ENCODE results near the gene LRRC52.

The LRRC52 gene

DNA sequence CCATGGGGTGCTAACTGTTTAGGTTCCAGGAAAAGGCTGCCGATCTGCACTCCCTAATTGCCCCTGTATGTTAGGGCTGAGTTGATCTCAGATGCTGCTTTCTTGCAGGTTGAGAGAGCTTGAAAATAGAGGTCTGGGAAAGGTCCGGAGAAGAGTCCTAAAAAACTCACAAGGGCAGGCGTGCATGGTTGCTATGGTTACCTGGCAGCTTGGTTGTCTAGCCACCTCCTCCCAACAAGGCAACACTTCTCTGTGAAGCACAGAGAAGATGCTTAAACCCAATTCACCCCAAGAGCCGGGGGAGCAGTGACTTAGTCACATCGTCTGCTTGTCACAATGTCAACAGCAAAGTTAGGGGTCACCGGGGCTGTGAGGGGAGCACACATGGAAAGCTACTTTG is 31.0 kb upstream of the LRRC52 start:
- H3K9ac ChIP-seq (ENCODE audit: low read length in 5 of 5), result no peak overlapping the region
- no peaks in the 10 kb centered on the region for H3K9me3 ChIP-seq (ENCODE audit: control insufficient read depth in 5 of 5, low read length in 5 of 5)
- H3K27ac ChIP-seq (ENCODE audit: low read depth, low read length), result no peak overlapping the region
- H3K4me3 ChIP-seq (ENCODE audit: low read depth in 1 of 5, low read length in 5 of 5), result no peak overlapping the region
- H3K4me1 ChIP-seq (ENCODE audit: control insufficient read depth in 5 of 5, insufficient read depth in 5 of 5, low read length in 5 of 5), result no peaks in the 10 kb centered on the region
- no peaks in the 10 kb centered on the region for H3K36me3 ChIP-seq (ENCODE audit: control insufficient read depth in 5 of 5, insufficient read depth in 5 of 5, low read length in 5 of 5)
- H3K27me3 ChIP-seq (ENCODE audit: control insufficient read depth in 5 of 5, insufficient read depth in 4 of 5, low read length in 5 of 5), result peaks cover 0 to 3% (median 0%) of the 10 kb centered on the region in 5 donors

DNA sequence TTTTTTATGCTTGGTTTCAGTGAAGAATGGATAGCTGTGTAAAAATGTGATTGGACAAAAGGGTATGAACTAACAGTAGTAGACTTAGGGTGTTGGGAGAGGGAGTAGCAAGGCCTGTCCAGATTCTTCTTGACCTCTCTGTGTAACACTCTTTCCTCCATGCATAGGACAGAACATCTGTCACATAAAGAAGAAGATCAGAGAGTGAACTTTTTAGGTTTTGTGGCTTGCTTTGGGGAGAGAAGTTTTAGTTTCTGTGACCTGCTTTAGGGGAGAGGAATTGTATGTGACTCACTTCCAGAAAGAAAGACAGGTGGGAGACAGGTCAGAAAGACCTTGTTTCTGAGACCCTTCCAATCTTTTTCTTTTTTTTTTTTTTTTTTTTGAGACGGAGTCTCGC is 27.3 kb upstream of the LRRC52 start:
- H3K9ac ChIP-seq (ENCODE audit: low read length in 5 of 5), result no peak overlapping the region
- no peak overlapping the region for H3K27ac ChIP-seq (ENCODE audit: low read depth, low read length)
- H3K36me3 ChIP-seq (ENCODE audit: control insufficient read depth in 5 of 5, insufficient read depth in 5 of 5, low read length in 5 of 5), result no peaks in the 10 kb centered on the region
- H3K4me3 ChIP-seq (ENCODE audit: low read depth in 1 of 5, low read length in 5 of 5), result no peak overlapping the region
- peaks cover 0 to 8% (median 4%) of the 10 kb centered on the region in 5 donors for H3K9me3 ChIP-seq (ENCODE audit: control insufficient read depth in 5 of 5, low read length in 5 of 5)
- H3K4me1 ChIP-seq (ENCODE audit: control insufficient read depth in 5 of 5, insufficient read depth in 5 of 5, low read length in 5 of 5), result no peaks in the 10 kb centered on the region
- peaks cover 0 to 3% (median 0%) of the 10 kb centered on the region in 5 donors for H3K27me3 ChIP-seq (ENCODE audit: control insufficient read depth in 5 of 5, insufficient read depth in 4 of 5, low read length in 5 of 5)

DNA sequence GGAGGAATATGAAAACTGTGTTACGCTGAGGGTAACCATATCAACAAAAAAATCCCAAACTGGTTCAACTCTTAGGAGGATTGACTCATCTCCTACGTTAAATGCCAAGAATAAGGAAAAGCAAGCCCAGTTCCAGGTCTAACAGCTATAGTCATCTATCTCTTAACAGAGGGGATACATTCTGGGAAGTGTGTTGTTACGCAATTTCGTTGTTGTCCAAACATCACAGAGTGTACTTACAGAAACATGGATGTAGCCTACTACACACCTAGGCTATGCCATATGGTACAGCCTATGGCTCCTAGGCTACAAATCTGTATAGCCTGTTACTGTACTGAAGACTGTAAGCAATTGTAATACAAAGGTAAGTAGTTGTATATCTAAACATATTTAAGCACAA is 23.2 kb upstream of the LRRC52 start:
- no peaks in the 10 kb centered on the region for H3K4me1 ChIP-seq (ENCODE audit: control insufficient read depth in 5 of 5, insufficient read depth in 5 of 5, low read length in 5 of 5)
- H3K36me3 ChIP-seq (ENCODE audit: control insufficient read depth in 5 of 5, insufficient read depth in 5 of 5, low read length in 5 of 5), result no peaks in the 10 kb centered on the region
- H3K9ac ChIP-seq (ENCODE audit: low read length in 5 of 5), result no peak overlapping the region
- H3K27me3 ChIP-seq (ENCODE audit: control insufficient read depth in 5 of 5, insufficient read depth in 4 of 5, low read length in 5 of 5), result peaks cover 0 to 3% (median 0%) of the 10 kb centered on the region in 5 donors
- peaks cover 0 to 20% (median 10%) of the 10 kb centered on the region in 5 donors for H3K9me3 ChIP-seq (ENCODE audit: control insufficient read depth in 5 of 5, low read length in 5 of 5)
- no peak overlapping the region for H3K4me3 ChIP-seq (ENCODE audit: low read depth in 1 of 5, low read length in 5 of 5)
- no peak overlapping the region for H3K27ac ChIP-seq (ENCODE audit: low read depth, low read length)

DNA sequence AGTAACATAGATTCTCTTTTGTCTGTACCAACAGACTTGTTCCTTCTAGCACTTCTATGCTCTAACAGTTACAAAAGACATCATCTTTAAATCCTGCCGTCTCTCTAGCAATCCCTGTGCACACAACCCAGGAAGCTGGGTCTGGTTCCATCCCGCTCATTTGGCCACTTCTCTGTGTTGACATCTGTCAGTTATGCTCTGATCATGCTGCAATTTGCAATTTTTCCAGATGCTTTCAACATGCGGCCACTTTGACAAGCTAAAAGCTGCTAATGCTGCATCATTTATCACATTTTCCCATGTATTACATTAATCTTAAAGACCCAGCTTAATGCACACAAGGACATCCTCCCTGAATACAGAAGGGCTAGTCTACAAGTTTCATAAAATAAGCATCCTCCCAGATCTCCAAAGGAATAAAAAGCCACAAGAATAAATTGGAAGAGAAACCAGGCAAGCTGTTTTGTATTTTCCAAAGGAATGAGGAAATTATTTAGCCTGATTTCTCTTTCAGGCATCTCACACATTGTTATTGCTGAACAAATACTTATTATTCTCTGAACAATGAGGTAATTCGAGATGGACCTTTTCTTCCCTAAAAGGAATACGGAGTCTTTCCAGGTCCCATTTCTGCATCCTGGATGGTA is 19.0 kb upstream of the LRRC52 start:
- H3K9ac ChIP-seq (ENCODE audit: low read length in 5 of 5), result no peak overlapping the region
- H3K27ac ChIP-seq (ENCODE audit: low read depth, low read length), result no peak overlapping the region
- peaks cover 0 to 4% (median 0%) of the 10 kb centered on the region in 5 donors for H3K27me3 ChIP-seq (ENCODE audit: control insufficient read depth in 5 of 5, insufficient read depth in 4 of 5, low read length in 5 of 5)
- peaks cover 0 to 20% (median 10%) of the 10 kb centered on the region in 5 donors for H3K9me3 ChIP-seq (ENCODE audit: control insufficient read depth in 5 of 5, low read length in 5 of 5)
- H3K4me3 ChIP-seq (ENCODE audit: low read depth in 1 of 5, low read length in 5 of 5), result no peak overlapping the region
- no peaks in the 10 kb centered on the region for H3K36me3 ChIP-seq (ENCODE audit: control insufficient read depth in 5 of 5, insufficient read depth in 5 of 5, low read length in 5 of 5)
- no peaks in the 10 kb centered on the region for H3K4me1 ChIP-seq (ENCODE audit: control insufficient read depth in 5 of 5, insufficient read depth in 5 of 5, low read length in 5 of 5)

DNA sequence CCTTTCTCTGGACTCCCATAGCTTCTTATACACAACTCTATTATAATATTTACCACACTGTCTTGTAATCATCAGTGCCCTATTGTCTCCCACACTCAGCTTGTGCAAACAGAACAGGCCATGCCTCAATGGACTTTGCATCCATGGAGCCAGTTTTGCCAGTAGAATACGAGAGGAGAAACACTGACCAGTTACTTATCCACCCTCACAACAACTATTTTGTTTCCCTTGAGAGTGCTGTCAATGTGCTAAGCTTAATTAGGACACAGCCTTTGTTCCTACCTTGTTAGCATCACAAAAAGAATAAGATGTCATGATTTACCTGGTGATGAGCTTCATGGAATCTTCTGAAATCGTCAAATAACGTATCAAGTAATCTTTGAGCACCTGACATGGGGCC is 18.1 kb upstream of the LRRC52 start:
- Histone ChIP-seq H3K27ac (ENCODE audit: low read depth, low read length) (no peak overlapping the region), H3K9me3 (ENCODE audit: control insufficient read depth in 5 of 5, low read length in 5 of 5) (peaks cover 0 to 18% (median 10%) of the 10 kb centered on the region in 5 donors), H3K4me3 (ENCODE audit: low read depth in 1 of 5, low read length in 5 of 5) (no peak overlapping the region), H3K4me1 (ENCODE audit: control insufficient read depth in 5 of 5, insufficient read depth in 5 of 5, low read length in 5 of 5) (peaks cover 0 to 2% (median under 1%) of the 10 kb centered on the region in 5 donors), H3K9ac (ENCODE audit: low read length in 5 of 5) (no peak overlapping the region), H3K36me3 (ENCODE audit: control insufficient read depth in 5 of 5, insufficient read depth in 5 of 5, low read length in 5 of 5) (no peaks in the 10 kb centered on the region), H3K27me3 (ENCODE audit: control insufficient read depth in 5 of 5, insufficient read depth in 4 of 5, low read length in 5 of 5) (peaks cover 0 to 4% (median 0%) of the 10 kb centered on the region in 5 donors)

DNA sequence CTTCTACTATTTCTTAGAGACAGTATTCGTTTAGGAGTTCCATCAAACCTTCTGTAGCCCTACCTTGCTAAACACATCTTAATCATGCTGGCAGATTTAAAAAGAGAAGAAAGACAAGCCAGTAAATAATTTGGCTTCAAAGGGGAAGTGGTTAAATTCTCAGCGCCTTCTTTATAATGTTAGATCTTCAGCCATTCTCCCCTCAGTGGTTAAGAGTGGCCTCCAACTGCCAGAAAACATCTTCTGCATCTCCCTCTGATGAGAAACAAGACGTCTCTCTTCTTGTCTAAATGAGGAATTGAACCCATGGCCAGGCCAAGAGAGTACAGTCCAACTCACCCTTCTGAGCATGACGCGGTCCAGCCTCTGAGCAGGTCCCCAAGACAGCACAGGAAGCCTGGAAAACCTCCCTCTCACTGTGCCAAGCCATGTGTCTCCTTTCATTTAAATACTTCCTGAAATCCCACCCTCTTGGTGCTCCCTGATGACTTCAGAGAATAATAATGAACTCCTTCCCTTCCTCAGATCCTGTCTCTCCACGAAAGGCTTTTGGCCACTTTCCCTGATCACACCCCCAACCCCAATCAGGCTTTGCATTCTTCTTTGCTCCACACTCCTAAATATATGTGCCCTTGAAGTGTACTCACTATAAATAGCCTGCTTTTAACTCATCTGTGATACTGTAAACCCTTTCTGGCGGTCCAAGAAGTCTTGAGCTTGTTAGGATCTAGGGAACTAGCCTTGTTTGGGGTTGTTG is 16.4 kb upstream of the LRRC52 start:
- Histone ChIP-seq H3K9ac (ENCODE audit: low read length in 5 of 5) (no peak overlapping the region), H3K4me3 (ENCODE audit: low read depth in 1 of 5, low read length in 5 of 5) (no peak overlapping the region), H3K27ac (ENCODE audit: low read depth, low read length) (no peak overlapping the region), H3K27me3 (ENCODE audit: control insufficient read depth in 5 of 5, insufficient read depth in 4 of 5, low read length in 5 of 5) (peaks cover 0 to 4% (median 0%) of the 10 kb centered on the region in 5 donors), H3K36me3 (ENCODE audit: control insufficient read depth in 5 of 5, insufficient read depth in 5 of 5, low read length in 5 of 5) (no peaks in the 10 kb centered on the region), H3K4me1 (ENCODE audit: control insufficient read depth in 5 of 5, insufficient read depth in 5 of 5, low read length in 5 of 5) (peaks cover 0 to 10% (median 6%) of the 10 kb centered on the region in 5 donors), H3K9me3 (ENCODE audit: control insufficient read depth in 5 of 5, low read length in 5 of 5) (peaks cover 0 to 5% (median 2%) of the 10 kb centered on the region in 5 donors)

DNA sequence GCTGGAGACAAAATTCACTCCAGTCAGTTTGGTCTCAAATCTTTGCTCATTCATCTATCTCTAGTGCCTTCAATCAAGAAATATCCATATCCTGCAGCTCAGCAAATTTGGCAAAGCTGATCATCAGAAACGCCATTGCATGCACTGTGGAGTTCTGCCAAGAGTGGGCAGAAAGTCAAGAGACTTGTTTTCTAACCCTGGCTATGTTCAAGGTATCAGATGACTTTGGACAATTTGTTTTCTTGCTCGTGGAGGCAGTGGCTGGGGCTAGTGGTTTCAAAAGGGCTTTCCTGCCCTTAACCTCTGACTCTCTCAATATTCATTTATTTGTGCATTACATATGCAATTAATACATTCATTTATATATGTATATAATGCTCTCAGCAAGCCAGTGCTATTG is 12.8 kb upstream of the LRRC52 start:
- no peak overlapping the region for H3K4me3 ChIP-seq (ENCODE audit: low read depth in 1 of 5, low read length in 5 of 5)
- no peak overlapping the region for H3K27ac ChIP-seq (ENCODE audit: low read depth, low read length)
- H3K9ac ChIP-seq (ENCODE audit: low read length in 5 of 5), result no peak overlapping the region
- H3K4me1 ChIP-seq (ENCODE audit: control insufficient read depth in 5 of 5, insufficient read depth in 5 of 5, low read length in 5 of 5), result peaks cover 0 to 13% (median 6%) of the 10 kb centered on the region in 5 donors
- no peaks in the 10 kb centered on the region for H3K9me3 ChIP-seq (ENCODE audit: control insufficient read depth in 5 of 5, low read length in 5 of 5)
- H3K27me3 ChIP-seq (ENCODE audit: control insufficient read depth in 5 of 5, insufficient read depth in 4 of 5, low read length in 5 of 5), result no peaks in the 10 kb centered on the region
- H3K36me3 ChIP-seq (ENCODE audit: control insufficient read depth in 5 of 5, insufficient read depth in 5 of 5, low read length in 5 of 5), result no peaks in the 10 kb centered on the region

DNA sequence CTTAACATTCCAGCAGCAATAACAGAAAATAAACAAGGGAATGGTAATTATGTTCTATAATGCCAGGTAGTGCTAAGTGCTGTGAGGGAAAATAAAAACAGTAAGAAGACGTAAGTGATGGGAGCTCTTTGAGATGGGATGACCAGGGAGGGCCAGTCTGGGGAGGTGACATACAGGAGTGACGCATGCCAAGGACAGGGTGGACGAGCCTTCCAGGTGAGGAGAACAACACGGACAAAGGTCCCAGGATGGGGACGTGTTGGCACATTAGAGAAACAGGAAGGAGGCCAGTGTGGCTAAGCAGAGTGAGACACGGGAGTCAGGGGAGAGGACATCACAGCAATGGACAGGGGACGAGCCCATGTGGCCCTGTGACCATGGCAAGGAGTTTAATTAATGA is 11.7 kb upstream of the LRRC52 start:
- Histone ChIP-seq H3K4me3 (ENCODE audit: low read depth in 1 of 5, low read length in 5 of 5) (no peak overlapping the region), H3K27ac (ENCODE audit: low read depth, low read length) (no peak overlapping the region), H3K4me1 (ENCODE audit: control insufficient read depth in 5 of 5, insufficient read depth in 5 of 5, low read length in 5 of 5) (peaks cover 0 to 13% (median 6%) of the 10 kb centered on the region in 5 donors), H3K36me3 (ENCODE audit: control insufficient read depth in 5 of 5, insufficient read depth in 5 of 5, low read length in 5 of 5) (no peaks in the 10 kb centered on the region), H3K9me3 (ENCODE audit: control insufficient read depth in 5 of 5, low read length in 5 of 5) (no peaks in the 10 kb centered on the region), H3K27me3 (ENCODE audit: control insufficient read depth in 5 of 5, insufficient read depth in 4 of 5, low read length in 5 of 5) (no peaks in the 10 kb centered on the region), H3K9ac (ENCODE audit: low read length in 5 of 5) (no peak overlapping the region)

DNA sequence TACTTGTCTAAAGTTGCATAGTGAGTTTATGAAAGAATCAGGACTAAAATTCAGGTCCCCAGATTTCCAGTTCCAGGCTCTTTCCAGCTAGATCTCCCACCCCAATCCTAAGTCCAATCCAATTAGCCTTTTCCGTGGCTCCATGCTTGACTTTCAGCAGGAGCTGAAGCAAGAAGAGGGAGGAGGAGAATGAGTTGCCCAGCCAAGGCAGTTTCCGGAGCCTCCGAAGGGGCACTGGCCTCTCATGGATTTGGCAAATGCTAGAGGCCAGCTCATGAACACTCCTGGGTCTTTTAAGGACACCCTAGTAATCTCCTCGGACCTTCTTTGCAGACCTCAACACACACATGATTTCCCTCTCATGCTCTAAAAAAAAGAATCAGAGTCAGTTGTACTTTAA is 10.5 kb upstream of the LRRC52 start:
- H3K27me3 ChIP-seq (ENCODE audit: control insufficient read depth in 5 of 5, insufficient read depth in 4 of 5, low read length in 5 of 5), result no peaks in the 10 kb centered on the region
- H3K9me3 ChIP-seq (ENCODE audit: control insufficient read depth in 5 of 5, low read length in 5 of 5), result no peaks in the 10 kb centered on the region
- H3K4me1 ChIP-seq (ENCODE audit: control insufficient read depth in 5 of 5, insufficient read depth in 5 of 5, low read length in 5 of 5), result peaks cover 0 to 13% (median 6%) of the 10 kb centered on the region in 5 donors
- no peak overlapping the region for H3K4me3 ChIP-seq (ENCODE audit: low read depth in 1 of 5, low read length in 5 of 5)
- H3K36me3 ChIP-seq (ENCODE audit: control insufficient read depth in 5 of 5, insufficient read depth in 5 of 5, low read length in 5 of 5), result no peaks in the 10 kb centered on the region
- no peak overlapping the region for H3K9ac ChIP-seq (ENCODE audit: low read length in 5 of 5)
- no peak overlapping the region for H3K27ac ChIP-seq (ENCODE audit: low read depth, low read length)

DNA sequence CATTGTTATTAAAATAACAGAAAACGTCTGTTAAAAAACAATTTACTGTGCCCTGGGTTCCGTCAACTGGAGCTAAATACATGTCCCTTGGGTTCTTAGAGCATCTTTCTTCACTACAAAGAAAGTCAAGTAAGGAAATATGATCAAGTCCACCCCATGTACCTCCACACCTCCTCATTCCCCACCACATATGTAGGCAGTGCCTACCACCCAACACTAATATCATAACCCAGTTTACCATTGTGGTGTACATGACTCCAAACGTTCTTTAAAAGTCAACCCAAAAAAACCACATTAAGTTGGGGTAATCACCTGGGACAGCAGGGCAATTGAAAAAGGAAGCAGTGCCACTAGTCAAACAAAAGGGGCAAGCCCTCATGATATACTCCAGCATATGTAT is 7.8 kb upstream of the LRRC52 start:
- Histone ChIP-seq H3K27me3 (ENCODE audit: control insufficient read depth in 5 of 5, insufficient read depth in 4 of 5, low read length in 5 of 5) (no peaks in the 10 kb centered on the region), H3K4me1 (ENCODE audit: control insufficient read depth in 5 of 5, insufficient read depth in 5 of 5, low read length in 5 of 5) (peaks cover 0 to 21% (median 10%) of the 10 kb centered on the region in 5 donors), H3K36me3 (ENCODE audit: control insufficient read depth in 5 of 5, insufficient read depth in 5 of 5, low read length in 5 of 5) (no peaks in the 10 kb centered on the region), H3K9ac (ENCODE audit: low read length in 5 of 5) (no peak overlapping the region), H3K9me3 (ENCODE audit: control insufficient read depth in 5 of 5, low read length in 5 of 5) (no peaks in the 10 kb centered on the region), H3K27ac (ENCODE audit: low read depth, low read length) (no peak overlapping the region), H3K4me3 (ENCODE audit: low read depth in 1 of 5, low read length in 5 of 5) (no peak overlapping the region)
